Measurements from ENCODE around the gene GALNT10.

GRCh38 chr5:154375329-154376008 is 184.9 kb downstream of the GALNT10 start:
- TF ChIP-seq CTCF (optimal IDR thresholded peaks at IDR 0.05 in 1 of 3, IDR thresholded peaks at IDR 0.05 in 1 of 3, conservative IDR thresholded peaks at IDR 0.05 in 1 of 3; ENCODE audit: extremely low read depth in 1 of 3, insufficient read depth in 2 of 3, low read length in 3 of 3) (no peak), EZH2 (IDR thresholded peaks at IDR 0.05; ENCODE audit: low read length) (no peak)

Data from keratinocyte (primary cell).